Smooth muscle cell (in vitro differentiated cells): Measurements from ENCODE around the gene ATP1A1. TPM values are rescaled to one million over a fixed set of nuclear protein-coding genes. Genes with fewer than 3 reads are reported as not detected.

ENCODE experiments used
- DNase-seq: peaks from one replicate; lab custom pipeline; 2025; ENCODE audit not compliant: unreplicated experiment; lab: John Stamatoyannopoulos, UW
- H2AFZ ChIP-seq: fragments of 200-600 bp; sonication (generic); 2 replicates; pipeline ENCODE4 v1.6.0; 2016; ENCODE audit warnings: antibody characterized with exemption, low read depth, mild to moderate bottlenecking
- H3F3A ChIP-seq: fragments of 200-600 bp; sonication (generic); 2 replicates; pipeline ENCODE4 v1.6.0; 2017; ENCODE audit warnings: antibody characterized with exemption, low read depth
- H3K27ac ChIP-seq: fragments of 200-600 bp; sonication (generic); 2 replicates; pipeline ENCODE4 v1.5.1; 2016; ENCODE audit warnings: low read depth, mild to moderate bottlenecking
- H3K27me3 ChIP-seq: fragments of 200-600 bp; sonication (generic); 2 replicates; pipeline ENCODE4 v1.6.1; 2016; ENCODE audit warnings: low read depth, mild to moderate bottlenecking
- H3K36me3 ChIP-seq: fragments of 200-600 bp; sonication (generic); 2 replicates; pipeline ENCODE4 v1.5.1; 2016; ENCODE audit warnings: low read depth
- H3K4me1 ChIP-seq: fragments of 200-600 bp; sonication (generic); 2 replicates; pipeline ENCODE4 v1.5.1; 2016; ENCODE audit warnings: low read depth
- H3K4me2 ChIP-seq: fragments of 200-600 bp; sonication (generic); 2 replicates; pipeline ENCODE4 v1.6.0; 2016; ENCODE audit warnings: mild to moderate bottlenecking
- H3K4me3 ChIP-seq: fragments of 200-600 bp; sonication (generic); 2 replicates; pipeline ENCODE4 v1.5.1; 2016; ENCODE audit warnings: mild to moderate bottlenecking
- H3K79me2 ChIP-seq: fragments of 200-600 bp; sonication (generic); 2 replicates; pipeline ENCODE4 v1.6.0; 2016; ENCODE audit warnings: low read depth, mild to moderate bottlenecking
- H3K9ac ChIP-seq: fragments of 200-600 bp; sonication (generic); 2 replicates; pipeline ENCODE4 v1.6.0; 2016; ENCODE audit warnings: low read depth
- H3K9me3 ChIP-seq: fragments of 200-600 bp; sonication (generic); replicated peaks from 2 replicates; pipeline ENCODE4 v1.5.1; 2016; ENCODE audit warnings: low read depth
- H4K20me1 ChIP-seq: fragments of 200-600 bp; sonication (generic); 2 replicates; pipeline ENCODE4 v1.6.0; 2016; ENCODE audit warnings: low read depth
- CTCF ChIP-seq: fragments of 200-600 bp; sonication (generic); IDR thresholded peaks from 2 replicates; pipeline ENCODE4 v1.5.1; 2017; ENCODE audit warnings: borderline replicate concordance, mild to moderate bottlenecking, antibody characterized with exemption; ENCODE audit not compliant: insufficient read depth, poor library complexity, severe bottlenecking
- WGBS: methylation state at CpG from one replicate; pipeline ENCODE4 v1.1.7; 2016; ENCODE audit warnings: low lambda C conversion rate; 5-methylcytosine and 5-hydroxymethylcytosine counted together
- polyA plus RNA-seq: library from polyadenylated mRNA; unstranded; fragments of >200 nt; fragmentation: Nextera tagmentation; extraction: Ambion mirVana; gene quantifications from 2 replicates; pipeline ENCODE4 v1.2.1, GENCODE V29; 2016
- total RNA-seq: library from RNA; depleted of rRNA; stranded (reverse); fragments of >200 nt; gene quantifications from 2 replicates; pipeline ENCODE4 v1.2.3, GENCODE V29; 2014

ATP1A1 gene
- total and polyA plus RNA-seq, 2 experiments from 2014 or later, result 75.7 to 104 TPM

DNA sequence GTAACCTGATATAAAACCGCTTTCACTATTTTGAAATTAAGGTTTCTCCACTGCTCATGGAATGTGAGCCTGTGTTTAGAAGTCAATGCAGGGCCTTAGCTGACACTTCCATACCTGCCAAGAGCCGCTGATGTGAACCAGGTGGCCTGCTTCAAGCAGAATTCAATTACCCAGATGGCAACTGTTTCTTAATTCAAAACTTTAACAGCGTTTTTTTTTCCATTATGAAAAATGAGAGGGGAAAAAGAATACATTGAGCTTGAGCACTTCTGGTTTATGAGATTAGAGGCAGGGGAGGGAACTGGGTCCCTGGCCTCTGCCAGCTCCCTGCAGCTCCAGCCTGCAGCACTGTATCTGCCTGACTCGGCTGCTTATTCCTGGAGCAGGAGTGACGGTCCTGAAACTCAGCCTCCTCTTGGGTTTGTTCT lies 7.7 kb upstream of the ATP1A1 start:
- Histone ChIP-seq H3K27ac (no peak overlapping the region), H3K4me3 (no peak overlapping the region), H3K9me3 (no peaks in the 10 kb centered on the region), H3K4me2 (no peak overlapping the region), H3K4me1 (no peaks in the 10 kb centered on the region), H3K27me3 (no peaks in the 10 kb centered on the region), H3K9ac (no peak overlapping the region), H4K20me1 (no peaks in the 10 kb centered on the region), H3K36me3 (no peaks in the 10 kb centered on the region), H3K79me2 (no peaks in the 10 kb centered on the region), H2AFZ (no peak overlapping the region), H3F3A (no peaks in the 10 kb centered on the region)
- TF ChIP-seq CTCF, result no peak
- no peak for DNase-seq
- 63% methylated on average over 5 of the region's 5 CpGs for WGBS

GRCh38 chr1:116365857-116366256 lies 7.2 kb upstream of the ATP1A1 start:
- H3F3A ChIP-seq, result no peaks in the 10 kb centered on the region
- no peak for DNase-seq
- H3K36me3 ChIP-seq, result no peaks in the 10 kb centered on the region
- no peak overlapping the region for H3K9ac ChIP-seq
- no peaks in the 10 kb centered on the region for H3K4me1 ChIP-seq
- no peaks in the 10 kb centered on the region for H3K9me3 ChIP-seq
- no peaks in the 10 kb centered on the region for H4K20me1 ChIP-seq
- no peak overlapping the region for H3K27ac ChIP-seq
- TF ChIP-seq CTCF, result no peak
- no peaks in the 10 kb centered on the region for H3K79me2 ChIP-seq
- no peaks in the 10 kb centered on the region for H3K27me3 ChIP-seq
- no peak overlapping the region for H3K4me2 ChIP-seq
- no peak overlapping the region for H2AFZ ChIP-seq
- WGBS, result 85% methylated on average over 5 of the region's 5 CpGs
- H3K4me3 ChIP-seq, result no peak overlapping the region

- no peaks in the 10 kb centered on the region for H3K79me2 ChIP-seq
- H3K9me3 ChIP-seq, result no peaks in the 10 kb centered on the region
- H3K4me2 ChIP-seq, result no peak overlapping the region
- H3K9ac ChIP-seq, result no peak overlapping the region
- peaks cover 5% of the 10 kb centered on the region for H3F3A ChIP-seq
- H2AFZ ChIP-seq, result no peak overlapping the region
- no peak for TF ChIP-seq CTCF
- H3K27me3 ChIP-seq, result no peaks in the 10 kb centered on the region
- no peaks in the 10 kb centered on the region for H3K36me3 ChIP-seq
- WGBS, result 93% methylated on average over 3 of the region's 3 CpGs
- no peaks in the 10 kb centered on the region for H4K20me1 ChIP-seq
- H3K4me3 ChIP-seq, result no peak overlapping the region
- DNase-seq, result no peak
- H3K4me1 ChIP-seq, result no peaks in the 10 kb centered on the region
- no peak overlapping the region for H3K27ac ChIP-seq
Measured at GRCh38 chr1:116367256-116367945, 5.6 kb upstream of the ATP1A1 start.

GRCh38 chr1:116368241-116368640 lies 4.8 kb upstream of the ATP1A1 start:
- no peaks in the 10 kb centered on the region for H3K27me3 ChIP-seq
- peaks cover 7% of the 10 kb centered on the region for H3F3A ChIP-seq
- no peak overlapping the region for H3K4me3 ChIP-seq
- H3K79me2 ChIP-seq, result no peaks in the 10 kb centered on the region
- H3K9me3 ChIP-seq, result no peaks in the 10 kb centered on the region
- H3K9ac ChIP-seq, result no peak overlapping the region
- no peak for DNase-seq
- no peaks in the 10 kb centered on the region for H3K4me1 ChIP-seq
- no peaks in the 10 kb centered on the region for H4K20me1 ChIP-seq
- H3K4me2 ChIP-seq, result no peak overlapping the region
- no peaks in the 10 kb centered on the region for H3K36me3 ChIP-seq
- TF ChIP-seq CTCF, result no peak
- H2AFZ ChIP-seq, result no peak overlapping the region
- WGBS, result 83% methylated on average over 2 of the region's 2 CpGs
- H3K27ac ChIP-seq, result no peak overlapping the region
